ENCODE data around the gene TAF8.

The TAF8 gene

GRCh38 chr6:42025845-42026243, 24.5 kb upstream of the TAF8 start:
- no peak for TF ChIP-seq CTCF (IDR thresholded peaks at IDR 0.05)

- no peak for TF ChIP-seq CTCF (IDR thresholded peaks at IDR 0.05)
Measured at GRCh38 chr6:42026540-42026939, 23.8 kb upstream of the TAF8 start.

GRCh38 chr6:42028234-42029061, 21.9 kb upstream of the TAF8 start:
- no peak for TF ChIP-seq CTCF (IDR thresholded peaks at IDR 0.05)

- TF ChIP-seq CTCF (IDR thresholded peaks at IDR 0.05), result no peak
Measured at GRCh38 chr6:42029062-42029685, 21.1 kb upstream of the TAF8 start.

DNA sequence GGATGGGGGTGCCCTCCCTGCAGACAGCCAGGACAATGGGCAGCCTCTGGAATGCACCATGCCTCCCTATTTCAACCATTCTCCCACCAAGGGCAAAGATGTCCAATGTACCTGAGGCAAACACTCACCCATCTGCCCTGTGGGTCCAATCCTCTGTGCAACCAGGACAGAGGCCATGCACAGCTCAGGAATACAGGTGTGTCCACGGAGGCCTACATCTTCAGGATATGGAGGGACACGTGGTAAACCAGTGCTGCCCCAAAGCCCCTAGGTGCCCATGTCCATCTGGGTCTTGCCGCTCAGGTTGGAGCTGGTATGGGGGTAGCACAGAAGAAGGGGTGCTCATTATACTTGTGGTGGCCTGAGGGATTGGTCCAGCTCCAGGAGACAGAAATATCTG, 20.4 kb upstream of the TAF8 start:
- TF ChIP-seq CTCF (IDR thresholded peaks at IDR 0.05), result no peak

GRCh38 chr6:42030585-42031506, 19.5 kb upstream of the TAF8 start:
- no peak for TF ChIP-seq CTCF (IDR thresholded peaks at IDR 0.05)

DNA sequence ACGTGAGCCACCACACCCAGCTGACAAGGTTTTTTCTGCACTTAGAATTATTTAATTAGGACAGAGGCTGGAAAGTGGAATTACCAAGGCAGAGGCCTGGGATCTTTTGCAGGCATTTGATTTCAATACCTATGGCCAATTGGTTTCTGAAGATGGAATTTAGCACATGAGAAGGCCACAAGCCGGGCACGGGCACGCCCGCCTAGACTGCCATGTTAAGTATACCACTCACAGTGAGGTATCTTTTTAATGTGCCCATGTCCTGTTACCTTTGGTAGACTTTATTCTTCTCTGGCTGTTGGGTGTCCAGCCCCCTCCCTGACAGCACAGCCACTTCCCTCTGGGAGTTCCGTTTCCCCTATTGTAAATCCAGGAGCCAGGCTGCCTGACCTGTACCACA, 18.0 kb upstream of the TAF8 start:
- TF ChIP-seq CTCF (IDR thresholded peaks at IDR 0.05), result no peak
